GM23338 (cell line): ENCODE data around the gene TBATA. TPM values are rescaled to one million over a fixed set of nuclear protein-coding genes. Genes with fewer than 3 reads are reported as not detected.

Experiments
- ATAC-seq: fragments of 200-7000 bp; cut with Tn5 transposase; 3 replicates; pipeline ENCODE4 v1.9.1; 2020
- DNase-seq: peaks from one replicate; pipeline ENCODE4 v3.0.0-alpha.2; 2015; ENCODE audit warnings: low spot score
- H2AFZ ChIP-seq: fragments of 200-600 bp; sonication (generic); 2 replicates; pipeline ENCODE4 v1.8.0; 2016; ENCODE audit warnings: antibody characterized with exemption, mild to moderate bottlenecking, moderate library complexity
- H3F3A ChIP-seq: fragments of 200-600 bp; sonication (generic); replicated peaks from 2 replicates; pipeline ENCODE4 v1.8.0; 2017; ENCODE audit warnings: antibody characterized with exemption, mixed run types, low read depth
- H3K27ac ChIP-seq: fragments of 200-600 bp; sonication (generic); 2 replicates; pipeline ENCODE4 v1.6.1; 2016; ENCODE audit warnings: low read depth
- H3K27me3 ChIP-seq: fragments of 200-600 bp; sonication (generic); 2 replicates; pipeline ENCODE4 v1.8.0; 2016; ENCODE audit warnings: mild to moderate bottlenecking, mixed run types, moderate library complexity; ENCODE audit not compliant: insufficient read depth
- H3K36me3 ChIP-seq: fragments of 200-600 bp; sonication (generic); 2 replicates; pipeline ENCODE4 v1.8.0; 2016; ENCODE audit warnings: mild to moderate bottlenecking; ENCODE audit not compliant: insufficient read depth
- H3K4me1 ChIP-seq: fragments of 200-600 bp; sonication (generic); 2 replicates; pipeline ENCODE4 v1.8.0; 2016; ENCODE audit warnings: mild to moderate bottlenecking, moderate library complexity; ENCODE audit not compliant: insufficient read depth
- H3K4me2 ChIP-seq: fragments of 200-600 bp; sonication (generic); 2 replicates; pipeline ENCODE4 v1.7.1; 2017; ENCODE audit warnings: mixed run types
- H3K4me3 ChIP-seq: fragments of 200-600 bp; sonication (generic); 2 replicates; pipeline ENCODE4 v1.6.1; 2016; ENCODE audit warnings: mixed run types
- H3K79me2 ChIP-seq: fragments of 200-600 bp; sonication (generic); replicated peaks from 2 replicates; pipeline ENCODE4 v1.8.0; 2017; ENCODE audit warnings: mild to moderate bottlenecking; ENCODE audit not compliant: insufficient read depth
- H3K9me2 ChIP-seq: fragments of 200-600 bp; sonication (generic); 2 replicates; pipeline ENCODE4 v1.8.0; 2017; ENCODE audit not compliant: insufficient read depth
- H4K20me1 ChIP-seq: fragments of 200-600 bp; sonication (generic); replicated peaks from 2 replicates; pipeline ENCODE4 v1.8.0; 2017; ENCODE audit warnings: mild to moderate bottlenecking; ENCODE audit not compliant: insufficient read depth
- H3K27ac Mint-ChIP-seq: 2 replicates; pipeline ENCODE4 v1.8.0; 2020; ENCODE audit warnings: inconsistent platforms, mild to moderate bottlenecking, moderate library complexity, mixed read lengths
- H3K27me3 Mint-ChIP-seq: 3 replicates; pipeline ENCODE4 v1.8.0; 2022; ENCODE audit warnings: low read depth, mild to moderate bottlenecking, moderate library complexity, mixed read lengths, inconsistent platforms; ENCODE audit not compliant: insufficient read depth, poor library complexity
- H3K36me3 Mint-ChIP-seq: 3 replicates; pipeline ENCODE4 v1.8.0; 2021; ENCODE audit warnings: low read depth, mild to moderate bottlenecking, inconsistent platforms, moderate library complexity, mixed read lengths
- H3K4me1 Mint-ChIP-seq: 3 replicates; pipeline ENCODE4 v1.8.0; 2020; ENCODE audit warnings: mild to moderate bottlenecking, inconsistent platforms, mixed read lengths
- H3K4me3 Mint-ChIP-seq: 3 replicates; pipeline ENCODE4 v1.8.0; 2021; ENCODE audit warnings: moderate library complexity, mild to moderate bottlenecking, inconsistent platforms, mixed read lengths
- H3K9me3 Mint-ChIP-seq: 3 replicates; pipeline ENCODE4 v1.8.0; 2020; ENCODE audit warnings: moderate library complexity, mild to moderate bottlenecking, inconsistent platforms, mixed read lengths
- CREB1 ChIP-seq: fragments of 250-450 bp; sonication (Bioruptor Pico); IDR thresholded peaks from 2 replicates; pipeline ENCODE4 v1.5.0; 2020; ENCODE audit warnings: low read depth, mild to moderate bottlenecking, moderate library complexity
- EZH2 ChIP-seq: fragments of 200-600 bp; sonication (generic); IDR thresholded peaks from one replicate; pipeline ENCODE4 v1.8.0; 2017; ENCODE audit warnings: antibody characterized with exemption, mild to moderate bottlenecking, low read depth; ENCODE audit not compliant: unreplicated experiment
- EZH2phosphoT487 ChIP-seq: fragments of 200-600 bp; sonication (generic); IDR thresholded peaks from one replicate; pipeline ENCODE4 v1.8.1; 2018; ENCODE audit warnings: antibody characterized with exemption; ENCODE audit not compliant: unreplicated experiment
- JUNB ChIP-seq: IDR thresholded peaks from one replicate; pipeline ENCODE4 v1.6.1; 2016; ENCODE audit warnings: antibody characterized with exemption; ENCODE audit not compliant: unreplicated experiment
- NANOG ChIP-seq: IDR thresholded peaks from 2 replicates; pipeline ENCODE4 v1.6.1; 2016; ENCODE audit warnings: antibody characterized with exemption, borderline replicate concordance
- POLR2AphosphoS5 ChIP-seq: IDR thresholded peaks from 2 replicates; pipeline ENCODE4 v1.6.1; 2016; ENCODE audit warnings: antibody characterized with exemption, low read depth
- REST ChIP-seq: IDR thresholded peaks from one replicate; pipeline ENCODE4 v1.6.1; 2018; ENCODE audit warnings: antibody characterized with exemption; ENCODE audit not compliant: unreplicated experiment
- STAT1 ChIP-seq: IDR thresholded peaks from one replicate; pipeline ENCODE4 v1.6.1; 2016; ENCODE audit warnings: antibody characterized with exemption; ENCODE audit not compliant: unreplicated experiment
- ZNF114 ChIP-seq: fragments of 250-450 bp; sonication (Bioruptor Pico); IDR thresholded peaks from 2 replicates; pipeline ENCODE4 v1.5.0; 2020; ENCODE audit warnings: mild to moderate bottlenecking, moderate library complexity
- ZNF331 ChIP-seq: fragments of 250-450 bp; sonication (Bioruptor Pico); IDR thresholded peaks from 2 replicates; pipeline ENCODE4 v1.5.0; 2020; ENCODE audit warnings: low read depth, mild to moderate bottlenecking, moderate library complexity
- polyA plus RNA-seq: library from polyadenylated mRNA; unstranded; fragments of >200 nt; fragmentation: Nextera tagmentation; extraction: Ambion mirVana; gene quantifications from 2 replicates; pipeline ENCODE4 v1.2.1, GENCODE V29; 2016
- total RNA-seq: library from RNA; depleted of rRNA; stranded (reverse); fragments of >200 nt; shearing (Covaris generic); gene quantifications from 2 replicates; pipeline ENCODE4 v1.2.3, GENCODE V29; 2014
- TF ChIP-seq, protein P1 (sequence below): IDR thresholded peaks from 2 replicates; pipeline ENCODE4 v1.6.1; 2016; ENCODE audit warnings: antibody characterized with exemption
- TF ChIP-seq, protein P2 (sequence below), 2 experiments: fragments of 200-600 bp in 1 of 2; sonication (generic) in 1 of 2; conservative IDR thresholded peaks; 2 replicates each; pipeline versions ENCODE4 v1.5.1 to v1.6.1; 2016 to 2017; ENCODE audit warnings: antibody characterized with exemption in 2 of 2, low read depth in 2 of 2, mild to moderate bottlenecking in 2 of 2, moderate library complexity in 1 of 2

The TBATA gene
- total and polyA plus RNA-seq, 2 experiments from 2014 or later: not detected

GRCh38 chr10:70736525-70736924 is 48.7 kb downstream of the TBATA start (continued):
- no peak for TF ChIP-seq REST
- no peak for TF ChIP-seq POLR2AphosphoS5
- no peak for TF ChIP-seq STAT1

DNA sequence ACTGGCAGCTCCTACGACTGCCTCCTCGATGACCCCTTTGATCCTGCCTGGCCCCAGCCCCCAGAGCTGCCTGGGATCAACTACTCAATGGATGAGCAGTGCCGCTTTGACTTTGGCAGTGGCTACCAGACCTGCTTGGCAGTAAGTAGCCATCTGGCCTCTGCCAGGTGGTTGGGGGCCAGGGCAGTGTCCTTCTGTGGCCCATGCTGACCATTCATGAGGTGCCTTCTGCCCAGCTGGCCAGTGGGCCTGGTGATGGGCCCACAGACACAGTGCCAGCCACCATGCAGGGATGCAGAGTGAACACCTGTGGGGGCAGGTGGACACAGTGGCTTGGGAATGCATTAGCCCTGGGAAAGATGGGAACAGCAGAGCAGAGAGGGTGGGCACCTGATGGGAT is 50.0 kb downstream of the TBATA start:
- Histone ChIP-seq H3K27ac (no peak overlapping the region), H4K20me1 (no peaks in the 10 kb centered on the region), H3K4me1 (no peaks in the 10 kb centered on the region), H3F3A (no peaks in the 10 kb centered on the region), H3K36me3 (no peaks in the 10 kb centered on the region), H3K79me2 (no peaks in the 10 kb centered on the region), H3K27me3 (no peaks in the 10 kb centered on the region), H3K4me3 (no peak overlapping the region), H3K4me2 (no peak overlapping the region), H2AFZ (no peak overlapping the region), H3K9me2 (no peaks in the 10 kb centered on the region)
- Mint-ChIP-seq H3K9me3 (no peaks in the 10 kb centered on the region), H3K27me3 (peaks cover 16% of the 10 kb centered on the region), H3K36me3 (no peaks in the 10 kb centered on the region), H3K27ac (no peak overlapping the region), H3K4me1 (peaks cover 4% of the 10 kb centered on the region; the same call in 2 of the 3 replicates), H3K4me3 (no peak overlapping the region)
- TF ChIP-seq ZNF114 (CRISPR knock-in tag): no peak
- TF ChIP-seq, protein P1, sequence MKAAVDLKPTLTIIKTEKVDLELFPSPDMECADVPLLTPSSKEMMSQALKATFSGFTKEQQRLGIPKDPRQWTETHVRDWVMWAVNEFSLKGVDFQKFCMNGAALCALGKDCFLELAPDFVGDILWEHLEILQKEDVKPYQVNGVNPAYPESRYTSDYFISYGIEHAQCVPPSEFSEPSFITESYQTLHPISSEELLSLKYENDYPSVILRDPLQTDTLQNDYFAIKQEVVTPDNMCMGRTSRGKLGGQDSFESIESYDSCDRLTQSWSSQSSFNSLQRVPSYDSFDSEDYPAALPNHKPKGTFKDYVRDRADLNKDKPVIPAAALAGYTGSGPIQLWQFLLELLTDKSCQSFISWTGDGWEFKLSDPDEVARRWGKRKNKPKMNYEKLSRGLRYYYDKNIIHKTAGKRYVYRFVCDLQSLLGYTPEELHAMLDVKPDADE: no peak
- TF ChIP-seq NANOG: no peak
- TF ChIP-seq POLR2AphosphoS5: no peak
- TF ChIP-seq EZH2phosphoT487: no peak
- TF ChIP-seq EZH2: no peak
- no peak for TF ChIP-seq JUNB
- TF ChIP-seq, protein P2, sequence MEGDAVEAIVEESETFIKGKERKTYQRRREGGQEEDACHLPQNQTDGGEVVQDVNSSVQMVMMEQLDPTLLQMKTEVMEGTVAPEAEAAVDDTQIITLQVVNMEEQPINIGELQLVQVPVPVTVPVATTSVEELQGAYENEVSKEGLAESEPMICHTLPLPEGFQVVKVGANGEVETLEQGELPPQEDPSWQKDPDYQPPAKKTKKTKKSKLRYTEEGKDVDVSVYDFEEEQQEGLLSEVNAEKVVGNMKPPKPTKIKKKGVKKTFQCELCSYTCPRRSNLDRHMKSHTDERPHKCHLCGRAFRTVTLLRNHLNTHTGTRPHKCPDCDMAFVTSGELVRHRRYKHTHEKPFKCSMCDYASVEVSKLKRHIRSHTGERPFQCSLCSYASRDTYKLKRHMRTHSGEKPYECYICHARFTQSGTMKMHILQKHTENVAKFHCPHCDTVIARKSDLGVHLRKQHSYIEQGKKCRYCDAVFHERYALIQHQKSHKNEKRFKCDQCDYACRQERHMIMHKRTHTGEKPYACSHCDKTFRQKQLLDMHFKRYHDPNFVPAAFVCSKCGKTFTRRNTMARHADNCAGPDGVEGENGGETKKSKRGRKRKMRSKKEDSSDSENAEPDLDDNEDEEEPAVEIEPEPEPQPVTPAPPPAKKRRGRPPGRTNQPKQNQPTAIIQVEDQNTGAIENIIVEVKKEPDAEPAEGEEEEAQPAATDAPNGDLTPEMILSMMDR (conservative IDR thresholded peaks at IDR 0.05; ENCODE audit: low read depth in 2 of 2): no peak
- no peak for TF ChIP-seq REST
- no peak for TF ChIP-seq CREB1
- no peak for TF ChIP-seq ZNF331 (CRISPR knock-in tag)
- ATAC-seq (no peak), DNase-seq (no peak)
